Lower leg skin (tissue), 3 donors: ENCODE measurements around the gene DMGDH.

Source experiments
- CTCF ChIP-seq, 3 donors: fragments of 450-650 bp; IDR thresholded peaks; one replicate each; pipeline ENCODE4 v1.5.1; 2016; ENCODE audit warnings: antibody characterized with exemption in 3 of 3, mild to moderate bottlenecking in 3 of 3, moderate library complexity in 2 of 3
- POLR2A ChIP-seq, 2 donors: fragments of 450-650 bp; IDR thresholded peaks; one replicate each; pipeline ENCODE4 v1.6.1; 2016 to 2017; ENCODE audit warnings: antibody characterized with exemption in 2 of 2, mild to moderate bottlenecking in 1 of 2, moderate library complexity in 1 of 2

DNA sequence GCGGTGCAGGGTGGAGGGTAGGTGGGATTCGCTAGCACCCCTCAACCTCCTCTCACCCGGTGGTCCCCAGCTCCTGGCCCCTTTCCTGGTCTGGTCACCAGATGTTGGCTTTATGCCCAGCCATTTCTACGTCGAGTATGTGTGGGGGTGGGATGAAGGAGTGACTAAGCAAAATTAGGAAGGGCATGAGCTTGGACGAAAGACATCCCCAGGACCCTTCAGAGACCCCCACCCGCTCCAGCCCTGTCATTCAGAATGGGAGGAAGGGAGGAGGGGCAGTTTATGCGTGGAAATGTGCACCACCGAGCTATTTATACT, 835 bp upstream of the DMGDH start:
- TF ChIP-seq POLR2A (IDR thresholded peaks at IDR 0.05), result no peak
- TF ChIP-seq CTCF (IDR thresholded peaks at IDR 0.05), result no peak
